HK-2 (cell line): ENCODE results near the gene N4BP3.
A peak's percentile ranks its signal among the peaks of the same experiment; 100 is the strongest.

Experiments
- DNase-seq: peaks from one replicate; pipeline ENCODE4 v3.0.0-alpha.2; 2018; ENCODE audit not compliant: unreplicated experiment

Gene N4BP3

GRCh38 chr5:178098685-178099084 lies 14.6 kb upstream of the N4BP3 start:
- no peak for DNase-seq

- no peak for DNase-seq
Observed at GRCh38 chr5:178103612-178104011, 9.7 kb upstream of the N4BP3 start.

- DNase-seq = no peak
Observed at GRCh38 chr5:178104492-178104891, 8.8 kb upstream of the N4BP3 start.

GRCh38 chr5:178106086-178106485 lies 7.2 kb upstream of the N4BP3 start:
- DNase-seq = no peak

GRCh38 chr5:178106556-178107239 lies 6.6 kb upstream of the N4BP3 start:
- no peak for DNase-seq

- DNase-seq = no peak
Observed at GRCh38 chr5:178107756-178108310, 5.5 kb upstream of the N4BP3 start.

- DNase-seq = no peak
Observed at GRCh38 chr5:178108446-178108845, 4.9 kb upstream of the N4BP3 start.

- DNase-seq = no peak
Observed at GRCh38 chr5:178108966-178109365, 4.4 kb upstream of the N4BP3 start.

GRCh38 chr5:178110511-178110910 lies 2.8 kb upstream of the N4BP3 start:
- no peak for DNase-seq

GRCh38 chr5:178111925-178112324 lies 1.4 kb upstream of the N4BP3 start:
- no peak for DNase-seq

- no peak for DNase-seq
Observed at GRCh38 chr5:178112545-178112944, 787 bp upstream of the N4BP3 start.

GRCh38 chr5:178113841-178114324 lies 551 bp downstream of the N4BP3 start:
- DNase-seq = peak; percentile 31

- peak; percentile 25 for DNase-seq
Observed at GRCh38 chr5:178114325-178115135, 1.2 kb downstream of the N4BP3 start.

- no peak for DNase-seq
Observed at GRCh38 chr5:178115136-178115813, 1.9 kb downstream of the N4BP3 start.

- no peak for DNase-seq
Observed at GRCh38 chr5:178115814-178116142, 2.4 kb downstream of the N4BP3 start.

- DNase-seq = no peak
Observed at GRCh38 chr5:178116143-178116885, 3.0 kb downstream of the N4BP3 start.

- DNase-seq = no peak
Observed at GRCh38 chr5:178117923-178118701, 4.8 kb downstream of the N4BP3 start.

- DNase-seq = no peak
Observed at GRCh38 chr5:178119915-178120606, 6.7 kb downstream of the N4BP3 start.

- DNase-seq = peak; percentile 41
Observed at GRCh38 chr5:178120607-178121357, 7.5 kb downstream of the N4BP3 start.
